ENCODE measurements around the gene FDXR.
A peak's percentile ranks its signal among the peaks of the same experiment; 100 is the strongest.
"Not testable (repeated sequence)": the region's sequence is repeated elsewhere in the genome, so short reads cannot be mapped to it uniquely, and the experiment has no call there.

FDXR gene

DNA sequence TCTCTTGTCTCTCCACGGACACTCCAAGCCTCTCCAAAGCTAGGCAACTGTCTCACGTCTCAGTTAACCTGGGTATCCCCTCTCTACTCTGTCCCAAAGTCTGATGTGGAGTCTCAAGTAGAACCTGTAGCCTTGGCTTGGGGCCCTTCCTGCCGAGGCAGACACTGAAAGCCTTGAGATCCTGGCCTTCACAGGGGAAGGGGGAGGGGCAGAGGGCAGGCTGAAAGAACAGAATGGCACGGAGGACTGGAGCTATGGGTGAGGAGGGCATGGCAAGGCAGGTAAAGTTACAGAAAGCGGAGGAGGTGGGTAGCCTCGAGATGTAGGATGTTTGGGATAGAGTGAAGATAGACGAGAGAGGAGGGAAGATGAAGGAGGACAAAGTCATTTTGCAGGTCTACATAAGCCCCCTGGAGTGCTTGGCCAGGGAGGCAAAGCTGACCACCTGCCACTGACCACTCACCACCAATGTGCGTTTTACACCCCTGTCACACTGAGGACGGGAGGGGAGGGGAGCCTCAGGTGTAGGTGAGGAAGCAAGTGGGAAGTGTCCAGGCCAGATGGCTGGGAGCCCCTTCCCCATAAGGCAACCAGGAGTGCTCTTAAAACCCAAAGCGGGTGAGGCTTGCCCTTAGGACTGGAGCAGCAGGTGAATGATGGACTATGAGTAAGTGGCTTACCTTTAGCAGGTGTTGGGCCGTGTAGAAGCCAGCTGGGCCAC, 1.3 kb downstream of the FDXR start:
- DNase-seq (ENCODE audit: low read depth) = no peak

- no peak for DNase-seq (ENCODE audit: low read depth)
Measured at GRCh38 chr17:74870512-74870911, 2.3 kb downstream of the FDXR start.

DNA sequence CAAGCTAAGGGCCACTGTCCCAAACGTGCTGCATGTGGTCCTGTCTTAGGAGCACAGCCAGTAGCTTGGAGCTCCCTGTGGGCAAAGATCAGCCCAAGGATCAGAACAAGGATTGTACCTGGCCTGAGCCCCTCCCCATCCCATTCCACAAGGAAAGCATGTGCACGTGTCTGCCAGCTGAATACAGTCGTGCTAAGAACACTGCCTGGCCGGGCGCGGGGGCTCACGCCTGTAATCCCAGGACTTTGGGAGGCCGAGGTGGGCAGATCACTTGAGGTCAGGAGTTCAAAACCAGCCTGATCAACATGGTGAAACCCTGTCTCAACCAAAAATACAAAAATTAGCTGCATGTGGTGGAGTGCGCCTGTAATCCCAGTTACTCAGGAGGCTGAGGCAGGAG, 2.8 kb downstream of the FDXR start:
- not testable (repeated sequence) for DNase-seq (ENCODE audit: low read depth)

GRCh38 chr17:74868908-74869255, 3.9 kb downstream of the FDXR start:
- no peak for DNase-seq (ENCODE audit: low read depth)

- DNase-seq (ENCODE audit: low read depth) = no peak
Measured at GRCh38 chr17:74868251-74868907, 4.4 kb downstream of the FDXR start.

GRCh38 chr17:74866198-74866835, 6.5 kb downstream of the FDXR start:
- DNase-seq (ENCODE audit: low read depth) = no peak

DNA sequence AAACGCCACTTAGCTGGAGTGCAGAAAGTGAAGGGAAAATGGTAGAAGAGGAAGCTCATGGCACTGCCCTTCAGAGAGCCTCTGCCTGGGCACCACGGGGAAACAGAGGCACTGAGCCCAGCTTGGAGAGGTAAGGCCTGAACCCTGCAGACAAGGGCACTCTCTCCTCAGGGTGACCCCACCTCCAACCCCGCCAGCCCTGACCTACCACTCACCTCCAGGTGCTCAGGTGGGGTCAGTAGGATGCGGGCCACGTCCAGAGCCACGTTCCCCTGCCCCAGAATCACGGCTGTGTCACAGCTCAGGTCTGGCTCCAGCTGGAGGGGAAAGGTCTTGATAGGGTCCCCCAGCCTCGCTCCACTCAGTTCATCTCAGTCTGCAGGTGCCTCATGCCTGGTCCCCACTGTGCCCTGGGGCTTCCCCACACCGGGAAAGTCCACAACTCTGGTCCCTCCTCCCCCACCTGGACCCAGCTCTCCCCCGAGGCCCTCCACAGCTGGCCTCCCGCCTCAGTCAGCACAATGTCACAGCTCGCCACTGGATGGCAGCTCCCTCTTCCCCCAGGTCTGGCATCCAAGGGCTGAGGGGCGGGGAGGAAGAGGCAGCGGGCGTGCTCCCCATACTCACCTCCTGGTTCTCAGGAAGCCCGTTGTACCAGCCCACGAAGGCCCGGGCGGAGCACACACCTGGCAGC, 7.1 kb downstream of the FDXR start:
- no peak for DNase-seq (ENCODE audit: low read depth)

- DNase-seq (ENCODE audit: low read depth) = peak; percentile 46
Measured at GRCh38 chr17:74864866-74865395, 7.9 kb downstream of the FDXR start.

- DNase-seq (ENCODE audit: low read depth) = no peak
Measured at GRCh38 chr17:74864297-74864865, 8.4 kb downstream of the FDXR start.

DNA sequence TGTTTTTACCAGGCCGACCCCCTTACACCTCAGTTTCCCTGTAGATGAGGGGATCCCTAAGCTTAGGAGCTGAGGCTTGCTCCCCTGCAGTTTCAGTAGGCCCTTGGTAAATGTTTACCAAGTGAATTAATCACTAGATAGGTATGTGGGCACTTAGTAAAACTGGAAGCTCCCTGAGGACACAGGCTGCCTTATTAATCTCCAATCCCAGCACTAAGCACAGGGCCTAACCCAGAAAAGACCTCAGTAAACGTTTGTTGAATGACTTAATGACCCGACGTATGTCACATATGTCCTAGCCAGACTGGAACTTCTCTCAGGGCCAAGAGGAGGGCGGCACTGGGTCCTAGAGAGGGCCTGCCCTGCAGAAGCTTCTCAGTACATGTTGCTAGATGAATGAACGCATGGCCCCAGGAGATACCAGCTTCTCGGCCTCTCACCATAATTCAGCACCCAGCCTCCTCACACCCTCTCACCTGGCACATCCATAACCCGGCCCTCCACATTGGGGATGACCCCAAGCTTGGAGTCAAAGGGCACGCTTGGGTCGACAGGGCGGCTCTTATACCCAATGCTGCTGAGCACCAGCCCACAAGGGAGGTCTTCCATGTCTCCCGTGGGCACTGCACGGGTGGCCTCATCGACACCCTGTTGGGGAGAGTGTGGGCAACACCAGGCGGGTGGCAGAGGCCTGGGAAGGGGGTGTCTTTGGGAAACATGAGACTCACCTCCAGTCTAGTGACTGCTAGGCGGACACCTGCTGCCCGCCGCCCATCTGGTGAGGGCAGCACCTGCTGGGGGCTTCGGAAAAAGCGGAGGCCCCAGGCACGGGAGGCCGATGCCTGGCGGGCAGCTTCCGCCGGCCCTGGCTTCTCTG, 9.1 kb downstream of the FDXR start:
- DNase-seq (ENCODE audit: low read depth) = no peak

- DNase-seq (ENCODE audit: low read depth) = no peak
Measured at GRCh38 chr17:74862919-74863318, 9.9 kb downstream of the FDXR start.

DNA sequence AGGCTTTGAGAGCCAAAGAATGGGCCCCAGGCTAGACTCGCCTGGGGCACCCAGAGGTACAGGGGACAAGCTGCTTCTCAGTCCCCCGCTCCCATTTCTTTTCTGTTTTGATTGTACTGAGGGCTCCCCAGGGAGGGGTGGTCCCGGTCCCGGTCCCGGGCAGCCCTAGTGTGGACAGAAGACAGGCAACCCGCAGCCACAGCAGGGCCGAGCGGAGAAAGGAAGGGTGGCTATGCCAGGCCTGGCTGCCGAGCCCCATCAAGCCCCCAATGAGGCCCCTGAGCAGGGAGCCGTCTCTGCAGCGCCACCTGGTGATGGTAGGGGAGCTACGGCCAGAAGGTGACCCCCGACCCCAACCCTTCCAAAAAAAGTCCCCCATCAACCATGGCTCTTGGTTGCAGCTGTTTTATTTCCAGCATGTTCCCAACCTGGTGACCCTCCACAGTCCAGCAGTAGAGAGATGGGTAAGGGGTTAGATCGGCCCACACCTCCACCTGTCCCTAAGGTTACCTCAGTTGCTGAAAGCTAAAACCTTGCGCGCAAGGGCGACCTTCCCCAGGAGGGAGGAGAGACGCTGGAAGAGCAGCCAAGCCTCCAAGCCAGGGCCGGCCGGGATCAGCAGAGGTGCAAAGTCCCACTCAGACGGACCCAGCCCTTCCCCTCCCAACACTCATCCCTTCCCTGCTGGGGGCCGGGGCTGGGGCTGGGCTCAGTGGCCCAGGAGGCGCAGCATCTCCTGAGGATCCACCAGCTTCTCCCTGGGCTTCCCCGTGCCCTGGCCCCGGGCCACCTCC, 10.5 kb downstream of the FDXR start:
- DNase-seq (ENCODE audit: low read depth) = peak; percentile 57

DNA sequence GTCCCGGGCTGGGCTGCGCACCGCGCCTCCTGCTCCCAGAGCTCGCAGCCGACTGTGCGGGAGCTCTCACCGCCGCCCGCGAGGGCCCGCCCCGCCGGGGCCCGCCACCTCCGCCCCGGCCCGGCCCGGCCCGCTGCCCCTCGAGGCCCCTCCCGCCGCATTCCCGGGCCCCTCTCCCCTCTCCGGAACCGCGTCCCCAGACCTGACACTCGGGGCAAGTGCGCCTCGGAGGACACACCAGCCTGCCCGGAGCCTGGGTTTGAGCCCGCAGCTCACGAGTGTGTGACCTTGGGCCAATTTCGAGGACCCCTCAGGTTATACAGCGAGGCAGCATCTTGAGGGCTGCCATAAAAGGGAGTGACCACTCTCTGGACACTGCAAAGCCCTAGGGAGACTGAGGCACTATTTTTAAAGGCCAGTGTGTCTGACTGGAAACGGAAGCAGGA, 11.1 kb downstream of the FDXR start:
- no peak for DNase-seq (ENCODE audit: low read depth)

DNA sequence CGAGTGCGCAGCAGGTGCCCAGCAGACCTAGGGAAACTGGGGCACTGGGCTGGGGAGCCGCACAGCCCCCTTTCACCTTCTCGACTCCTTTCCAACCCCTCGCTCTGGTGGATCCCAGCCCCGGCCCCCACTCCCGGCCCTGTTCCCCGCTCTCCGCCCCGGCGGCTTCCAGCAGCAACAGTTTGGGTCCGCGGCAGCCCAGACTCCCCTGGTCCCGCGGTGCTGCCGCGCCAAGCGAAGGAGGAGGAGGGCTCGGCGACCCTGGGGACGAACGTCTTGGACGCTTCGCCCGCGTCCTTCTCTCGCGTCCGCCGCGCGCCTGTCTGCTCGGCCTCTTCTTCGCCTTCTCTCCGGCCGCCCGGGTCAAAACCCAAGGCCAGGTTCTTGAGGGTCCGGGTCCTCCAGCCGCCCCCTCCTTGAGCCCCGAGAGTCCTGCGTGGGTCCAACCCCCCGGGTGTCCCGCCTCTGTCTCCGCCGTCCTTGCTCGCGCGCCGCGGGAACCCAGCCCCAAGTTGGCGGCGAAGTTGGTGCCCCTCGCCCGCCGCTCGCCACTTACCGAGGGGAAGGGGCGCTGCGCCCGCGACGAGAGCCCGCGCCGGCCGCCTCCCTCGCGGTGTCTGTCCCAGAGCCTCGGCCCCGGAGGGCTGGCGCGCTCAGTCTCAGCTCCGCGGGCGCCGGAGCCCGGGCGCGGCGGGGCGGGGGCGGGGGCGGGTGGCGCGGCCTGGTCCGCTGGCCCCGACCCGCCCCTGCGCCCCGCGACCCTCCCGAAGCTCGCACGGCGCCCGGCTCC, 11.7 kb downstream of the FDXR start:
- DNase-seq (ENCODE audit: low read depth) = no peak

DNA sequence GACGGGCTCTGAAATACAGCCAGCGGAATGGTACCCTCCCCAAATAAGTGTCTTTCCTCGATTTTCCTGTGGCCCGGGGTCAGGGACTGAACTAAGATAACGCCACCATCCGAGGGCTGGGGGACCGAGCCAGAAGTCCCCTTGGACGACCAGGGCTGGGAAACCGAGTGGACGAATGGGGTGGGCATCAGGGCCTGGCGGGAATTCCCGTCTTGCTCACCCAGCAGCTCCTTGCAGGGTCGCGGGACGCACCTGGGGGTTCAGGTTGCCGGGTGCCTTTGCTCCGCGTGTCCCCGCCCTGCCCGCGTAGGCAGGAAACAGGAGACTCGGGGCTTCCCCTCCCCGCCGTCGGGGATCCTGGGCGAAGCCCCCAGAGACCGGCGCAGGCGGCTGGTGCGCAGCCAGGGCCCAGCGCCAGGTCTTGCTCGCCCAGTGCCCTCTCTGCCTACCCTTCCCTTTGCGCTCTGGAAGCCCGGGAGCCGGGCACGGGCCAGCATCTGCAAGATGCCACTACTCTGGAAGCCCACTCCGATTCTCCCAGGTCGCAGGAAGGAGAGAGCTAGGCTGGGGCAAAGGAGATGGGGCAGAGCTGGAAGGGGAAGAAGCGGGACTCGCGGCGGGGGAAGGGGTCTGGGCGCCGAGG, 12.4 kb downstream of the FDXR start:
- DNase-seq (ENCODE audit: low read depth) = no peak

- DNase-seq (ENCODE audit: low read depth) = no peak
Measured at GRCh38 chr17:74859459-74860228, 13.2 kb downstream of the FDXR start, which contains the start of gene GRIN2C. Gene GRIN2C (minus strand): TSS chr17:74859885. CDS start chr17:74855092, 4,793 bp downstream.

- no peak for DNase-seq (ENCODE audit: low read depth)
Measured at GRCh38 chr17:74858672-74859458, 13.9 kb downstream of the FDXR start.

Measured in stimulated activated CD4-positive, alpha-beta T cell treated with anti-CD3 and anti-CD28 coated beads, Interleukin-2, amount 100 ng/mL, for 4 hours (primary cell).